ENCODE results near the gene LAMB4.
A peak's percentile ranks its signal among the peaks of the same experiment; 100 is the strongest.

DNA sequence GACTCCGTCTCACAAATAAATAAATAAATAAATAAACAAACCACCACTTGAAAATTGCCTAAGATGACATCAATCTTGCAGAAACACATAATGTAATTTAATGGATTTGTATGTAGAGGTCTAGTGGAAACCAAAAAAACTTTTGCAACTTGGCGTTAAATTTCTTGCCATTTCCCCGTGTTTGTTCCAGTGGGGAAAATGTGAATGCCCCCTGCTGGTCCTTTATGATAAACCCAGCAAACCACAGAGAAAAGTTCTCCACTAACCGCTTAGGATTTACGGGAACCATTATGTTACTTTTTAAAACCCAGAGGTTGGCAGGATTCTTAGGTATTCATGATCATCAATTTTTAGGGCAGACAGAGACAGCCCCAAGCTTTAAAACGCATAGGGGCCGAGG lies 32.5 kb downstream of the LAMB4 start:
- TF ChIP-seq, protein P1, sequence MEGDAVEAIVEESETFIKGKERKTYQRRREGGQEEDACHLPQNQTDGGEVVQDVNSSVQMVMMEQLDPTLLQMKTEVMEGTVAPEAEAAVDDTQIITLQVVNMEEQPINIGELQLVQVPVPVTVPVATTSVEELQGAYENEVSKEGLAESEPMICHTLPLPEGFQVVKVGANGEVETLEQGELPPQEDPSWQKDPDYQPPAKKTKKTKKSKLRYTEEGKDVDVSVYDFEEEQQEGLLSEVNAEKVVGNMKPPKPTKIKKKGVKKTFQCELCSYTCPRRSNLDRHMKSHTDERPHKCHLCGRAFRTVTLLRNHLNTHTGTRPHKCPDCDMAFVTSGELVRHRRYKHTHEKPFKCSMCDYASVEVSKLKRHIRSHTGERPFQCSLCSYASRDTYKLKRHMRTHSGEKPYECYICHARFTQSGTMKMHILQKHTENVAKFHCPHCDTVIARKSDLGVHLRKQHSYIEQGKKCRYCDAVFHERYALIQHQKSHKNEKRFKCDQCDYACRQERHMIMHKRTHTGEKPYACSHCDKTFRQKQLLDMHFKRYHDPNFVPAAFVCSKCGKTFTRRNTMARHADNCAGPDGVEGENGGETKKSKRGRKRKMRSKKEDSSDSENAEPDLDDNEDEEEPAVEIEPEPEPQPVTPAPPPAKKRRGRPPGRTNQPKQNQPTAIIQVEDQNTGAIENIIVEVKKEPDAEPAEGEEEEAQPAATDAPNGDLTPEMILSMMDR (IDR thresholded peaks at IDR 0.05 in 4 of 5, conservative IDR thresholded peaks at IDR 0.05 in 1 of 5): peak in 1 of 5 experiments; percentile 27
- no peak for TF ChIP-seq POLR2A (IDR thresholded peaks at IDR 0.05)
